ENCODE data around the gene BLM.
"Not testable (repeated sequence)": the region's sequence is repeated elsewhere in the genome, so short reads cannot be mapped to it uniquely, and the experiment has no call there.

The BLM gene

GRCh38 chr15:90716976-90717821, at the start of gene BLM:
Gene BLM (plus strand): TSS chr15:90717346. CDS start chr15:90747393, 30,047 bp downstream.
- DNase-seq (ENCODE audit: low read depth in 2 of 3, low spot score in 2 of 3): peak; percentile 81 to 85 (median 81)

GRCh38 chr15:90667755-90668345, 49.3 kb upstream of the BLM start:
- DNase-seq (ENCODE audit: low read depth in 2 of 3, low spot score in 2 of 3): not testable (repeated sequence)

- not testable (repeated sequence) for DNase-seq (ENCODE audit: low read depth in 2 of 3, low spot score in 2 of 3)
Observed at GRCh38 chr15:90670631-90671030, 46.5 kb upstream of the BLM start.

- no peak for DNase-seq (ENCODE audit: low read depth in 2 of 3, low spot score in 2 of 3)
Observed at GRCh38 chr15:90671216-90671615, 45.9 kb upstream of the BLM start.

GRCh38 chr15:90673357-90673756, 43.8 kb upstream of the BLM start:
- not testable (repeated sequence) for DNase-seq (ENCODE audit: low read depth in 2 of 3, low spot score in 2 of 3)

- no peak for DNase-seq (ENCODE audit: low read depth in 2 of 3, low spot score in 2 of 3)
Observed at GRCh38 chr15:90674476-90674875, 42.7 kb upstream of the BLM start.

- DNase-seq (ENCODE audit: low read depth in 2 of 3, low spot score in 2 of 3): no peak
Observed at GRCh38 chr15:90675464-90675863, 41.7 kb upstream of the BLM start.

GRCh38 chr15:90677807-90678790, 39.0 kb upstream of the BLM start:
- DNase-seq (ENCODE audit: low read depth in 2 of 3, low spot score in 2 of 3): no peak

GRCh38 chr15:90679959-90680358, 37.2 kb upstream of the BLM start:
- DNase-seq (ENCODE audit: low read depth in 2 of 3, low spot score in 2 of 3): no peak

GRCh38 chr15:90680371-90680935, 36.7 kb upstream of the BLM start:
- no peak for DNase-seq (ENCODE audit: low read depth in 2 of 3, low spot score in 2 of 3)

- no peak for DNase-seq (ENCODE audit: low read depth in 2 of 3, low spot score in 2 of 3)
Observed at GRCh38 chr15:90681056-90681455, 36.1 kb upstream of the BLM start.

GRCh38 chr15:90681480-90681879, 35.7 kb upstream of the BLM start:
- DNase-seq (ENCODE audit: low read depth in 2 of 3, low spot score in 2 of 3): no peak

GRCh38 chr15:90683371-90683770, 33.8 kb upstream of the BLM start:
- DNase-seq (ENCODE audit: low read depth in 2 of 3, low spot score in 2 of 3): no peak

- DNase-seq (ENCODE audit: low read depth in 2 of 3, low spot score in 2 of 3): no peak
Observed at GRCh38 chr15:90683876-90684275, 33.3 kb upstream of the BLM start.

- no peak for DNase-seq (ENCODE audit: low read depth in 2 of 3, low spot score in 2 of 3)
Observed at GRCh38 chr15:90684281-90684680, 32.9 kb upstream of the BLM start.

- no peak for DNase-seq (ENCODE audit: low read depth in 2 of 3, low spot score in 2 of 3)
Observed at GRCh38 chr15:90685591-90686434, 31.3 kb upstream of the BLM start.

GRCh38 chr15:90686435-90687218, 30.5 kb upstream of the BLM start:
- no peak for DNase-seq (ENCODE audit: low read depth in 2 of 3, low spot score in 2 of 3)

GRCh38 chr15:90689326-90689961, 27.7 kb upstream of the BLM start:
- not testable (repeated sequence) for DNase-seq (ENCODE audit: low read depth in 2 of 3, low spot score in 2 of 3)

GRCh38 chr15:90690585-90690984, 26.6 kb upstream of the BLM start:
- DNase-seq (ENCODE audit: low read depth in 2 of 3, low spot score in 2 of 3): no peak

Measured in activated CD8-positive, alpha-beta memory T cell treated with anti-CD3 and anti-CD28 coated beads for 48 hours (primary cell).